ENCODE results near the gene CH25H. TPM values are rescaled to one million over a fixed set of nuclear protein-coding genes. Genes with fewer than 3 reads are reported as not detected.

The CH25H gene
- total RNA-seq, 1 donor from 2014 or later, result not detected

GRCh38 chr10:89219513-89220218 lies 12.5 kb upstream of the CH25H start:
- TF ChIP-seq CTCF (IDR thresholded peaks at IDR 0.05), result no peak
- Mint-ChIP-seq H3K4me3 (ENCODE audit: unreplicated experiment) (no peak overlapping the region), H3K27me3 (ENCODE audit: low read depth) (no peaks in the 10 kb centered on the region), H3K9me3 (ENCODE audit: low read depth) (no peaks in the 10 kb centered on the region), H3K36me3 (ENCODE audit: low read depth) (peaks cover 2% of the 10 kb centered on the region), H3K27ac (ENCODE audit: unreplicated experiment) (no peak overlapping the region), H3K4me1 (ENCODE audit: low read depth) (peaks cover 8% of the 10 kb centered on the region)
- DNase-seq (ENCODE audit: low spot score), result no peak

- H3K4me1 Mint-ChIP-seq (ENCODE audit: low read depth), result peaks cover 8% of the 10 kb centered on the region
- no peak for DNase-seq (ENCODE audit: low spot score)
- TF ChIP-seq CTCF (IDR thresholded peaks at IDR 0.05), result peak; percentile 83
- H3K27me3 Mint-ChIP-seq (ENCODE audit: low read depth), result peaks cover 1% of the 10 kb centered on the region
- H3K9me3 Mint-ChIP-seq (ENCODE audit: low read depth), result no peaks in the 10 kb centered on the region
- peaks cover 2% of the 10 kb centered on the region for H3K36me3 Mint-ChIP-seq (ENCODE audit: low read depth)
- H3K27ac Mint-ChIP-seq (ENCODE audit: unreplicated experiment), result peak overlapping the region; percentile 22
- no peak overlapping the region for H3K4me3 Mint-ChIP-seq (ENCODE audit: unreplicated experiment)
Observed at GRCh38 chr10:89217057-89217990, 10.2 kb upstream of the CH25H start.

- TF ChIP-seq CTCF (IDR thresholded peaks at IDR 0.05), result no peak
- peaks cover 8% of the 10 kb centered on the region for H3K4me1 Mint-ChIP-seq (ENCODE audit: low read depth)
- no peak overlapping the region for H3K27ac Mint-ChIP-seq (ENCODE audit: unreplicated experiment)
- peaks cover 3% of the 10 kb centered on the region for H3K27me3 Mint-ChIP-seq (ENCODE audit: low read depth)
- no peak overlapping the region for H3K4me3 Mint-ChIP-seq (ENCODE audit: unreplicated experiment)
- no peaks in the 10 kb centered on the region for H3K9me3 Mint-ChIP-seq (ENCODE audit: low read depth)
- H3K36me3 Mint-ChIP-seq (ENCODE audit: low read depth), result peaks cover 2% of the 10 kb centered on the region
- DNase-seq (ENCODE audit: low spot score), result no peak
Observed at GRCh38 chr10:89216056-89216455, 8.9 kb upstream of the CH25H start.

- peaks cover 8% of the 10 kb centered on the region for H3K27me3 Mint-ChIP-seq (ENCODE audit: low read depth)
- H3K4me1 Mint-ChIP-seq (ENCODE audit: low read depth), result peaks cover 8% of the 10 kb centered on the region
- H3K9me3 Mint-ChIP-seq (ENCODE audit: low read depth), result no peaks in the 10 kb centered on the region
- DNase-seq (ENCODE audit: low spot score), result no peak
- no peak for TF ChIP-seq CTCF (IDR thresholded peaks at IDR 0.05)
- no peak overlapping the region for H3K4me3 Mint-ChIP-seq (ENCODE audit: unreplicated experiment)
- no peak overlapping the region for H3K27ac Mint-ChIP-seq (ENCODE audit: unreplicated experiment)
- H3K36me3 Mint-ChIP-seq (ENCODE audit: low read depth), result peaks cover 2% of the 10 kb centered on the region
Observed at GRCh38 chr10:89215511-89215910, 8.4 kb upstream of the CH25H start.

- no peak for TF ChIP-seq CTCF (IDR thresholded peaks at IDR 0.05)
- Mint-ChIP-seq H3K4me1 (ENCODE audit: low read depth) (peaks cover 8% of the 10 kb centered on the region), H3K27me3 (ENCODE audit: low read depth) (peaks cover 14% of the 10 kb centered on the region), H3K4me3 (ENCODE audit: unreplicated experiment) (no peak overlapping the region), H3K36me3 (ENCODE audit: low read depth) (peaks cover 2% of the 10 kb centered on the region), H3K27ac (ENCODE audit: unreplicated experiment) (no peak overlapping the region), H3K9me3 (ENCODE audit: low read depth) (no peaks in the 10 kb centered on the region)
- no peak for DNase-seq (ENCODE audit: low spot score)
Observed at GRCh38 chr10:89214566-89215165, 7.5 kb upstream of the CH25H start.
